DLD1 (cell line): Measurements from ENCODE around the gene LTBP4.
"Not testable (repeated sequence)": the region's sequence is repeated elsewhere in the genome, so short reads cannot be mapped to it uniquely, and the experiment has no call there.

Experiments
- in situ Hi-C: cut with HindIII; loops from 2 replicates; pipeline ENCODE4 v1.10.0; 2017; ENCODE audit warnings: low sequenced_read_pairs

LTBP4 gene

GRCh38 chr19:40611096-40611495, 9.9 kb downstream of the LTBP4 start:
- in situ Hi-C loops, result no loop called here

DNA sequence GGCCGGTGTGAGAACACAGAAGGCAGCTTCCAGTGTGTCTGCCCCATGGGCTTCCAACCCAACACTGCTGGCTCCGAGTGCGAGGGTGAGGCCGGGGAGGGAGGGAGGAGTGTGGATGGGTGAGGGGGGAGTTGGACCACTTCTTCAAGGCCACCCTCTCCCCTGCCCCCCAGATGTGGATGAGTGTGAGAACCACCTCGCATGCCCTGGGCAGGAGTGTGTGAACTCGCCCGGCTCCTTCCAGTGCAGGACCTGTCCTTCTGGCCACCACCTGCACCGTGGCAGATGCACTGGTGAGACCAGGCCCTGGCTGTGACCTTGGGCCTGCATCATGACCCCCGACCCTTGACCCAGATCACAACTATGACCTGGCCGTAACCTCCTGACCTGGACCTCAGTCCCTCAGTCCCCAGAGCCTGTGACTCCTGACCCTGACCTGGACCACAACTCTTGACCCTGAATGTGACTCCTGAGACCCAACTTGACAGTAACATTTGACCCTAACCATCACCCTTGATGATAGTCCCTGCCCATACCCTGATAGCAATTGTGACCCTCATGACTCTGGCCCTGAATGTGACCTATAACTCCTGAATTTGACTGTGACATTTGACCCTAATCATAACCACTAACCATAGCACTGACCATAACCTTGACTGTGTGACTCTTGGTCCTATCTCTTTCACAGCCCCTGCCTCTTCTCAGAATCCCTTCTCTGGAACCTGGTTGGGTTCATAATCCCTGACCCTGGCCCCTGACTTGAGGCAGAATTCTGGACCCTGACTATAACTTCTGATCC, 10.9 kb downstream of the LTBP4 start:
- in situ Hi-C loops, result no loop called here

- in situ Hi-C loops, result no loop called here
Measured at GRCh38 chr19:40612831-40613689, 11.9 kb downstream of the LTBP4 start.

GRCh38 chr19:40613690-40614621, 12.8 kb downstream of the LTBP4 start:
- in situ Hi-C loops, result no loop called here

- in situ Hi-C loops, result no loop called here
Measured at GRCh38 chr19:40614622-40615411, 13.6 kb downstream of the LTBP4 start.

GRCh38 chr19:40616178-40616577, 15.0 kb downstream of the LTBP4 start:
- in situ Hi-C loops, result no loop called here

GRCh38 chr19:40616941-40617340, 15.8 kb downstream of the LTBP4 start:
- in situ Hi-C loops, result no loop called here

GRCh38 chr19:40617961-40618360, 16.8 kb downstream of the LTBP4 start:
- in situ Hi-C loops, result no loop called here

- in situ Hi-C loops, result no loop called here
Measured at GRCh38 chr19:40619333-40620160, 18.4 kb downstream of the LTBP4 start.

DNA sequence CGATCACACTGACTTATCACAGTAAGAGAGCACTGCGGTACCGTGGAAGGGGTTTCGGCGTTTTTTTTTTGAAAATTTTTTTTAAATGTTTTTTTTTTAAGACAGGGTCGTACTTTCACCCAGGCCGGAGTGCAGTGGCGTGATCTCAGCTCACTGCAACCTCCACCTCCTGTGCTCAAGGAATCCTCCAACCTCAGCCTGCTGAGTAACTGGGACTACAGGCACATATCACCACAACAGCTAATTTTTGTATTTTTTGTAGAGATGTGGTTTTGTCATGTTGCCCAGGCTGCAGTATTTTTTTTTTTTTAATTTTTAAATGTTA, 19.0 kb downstream of the LTBP4 start:
- in situ Hi-C loops, result no loop called here

GRCh38 chr19:40621283-40621682, 20.1 kb downstream of the LTBP4 start:
- in situ Hi-C loops, result no loop called here

DNA sequence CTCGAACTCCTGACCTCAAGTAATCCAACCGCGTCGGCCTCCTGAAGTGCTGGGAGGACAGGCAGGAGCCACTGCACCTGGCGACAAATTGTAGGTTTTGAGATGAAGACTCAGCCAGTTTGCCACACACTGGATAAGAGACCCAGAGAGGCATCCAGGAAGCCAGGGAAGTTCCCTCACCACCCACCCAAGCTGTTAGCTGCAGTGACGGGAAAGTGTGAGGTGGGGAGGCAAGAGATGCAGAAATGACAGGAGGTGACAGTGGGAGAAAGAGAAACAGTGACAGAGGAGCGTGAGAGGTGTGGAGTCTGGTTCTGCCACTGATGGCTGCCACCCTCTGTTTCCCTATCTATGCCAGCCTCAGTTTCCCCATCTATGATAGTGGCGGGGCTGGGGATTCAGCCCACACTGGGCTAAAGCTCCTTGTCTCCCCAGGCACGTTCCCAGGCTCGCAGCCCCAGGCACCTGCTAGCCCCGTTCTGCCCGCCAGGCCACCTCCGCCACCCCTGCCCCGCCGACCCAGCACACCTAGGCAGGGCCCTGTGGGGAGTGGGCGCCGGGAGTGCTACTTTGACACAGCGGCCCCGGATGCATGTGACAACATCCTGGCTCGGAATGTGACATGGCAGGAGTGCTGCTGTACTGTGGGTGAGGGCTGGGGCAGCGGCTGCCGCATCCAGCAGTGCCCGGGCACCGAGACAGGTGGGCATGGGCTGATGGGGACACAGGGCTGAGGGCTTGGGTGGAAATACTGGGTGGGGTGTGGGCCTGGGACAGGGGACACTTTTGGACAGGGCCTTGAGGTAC, 21.0 kb downstream of the LTBP4 start:
- in situ Hi-C loops, result no loop called here

- in situ Hi-C loops, result no loop called here
Measured at GRCh38 chr19:40622773-40623075, 21.6 kb downstream of the LTBP4 start.

GRCh38 chr19:40623403-40624251, 22.5 kb downstream of the LTBP4 start:
- in situ Hi-C loops, result no loop called here

DNA sequence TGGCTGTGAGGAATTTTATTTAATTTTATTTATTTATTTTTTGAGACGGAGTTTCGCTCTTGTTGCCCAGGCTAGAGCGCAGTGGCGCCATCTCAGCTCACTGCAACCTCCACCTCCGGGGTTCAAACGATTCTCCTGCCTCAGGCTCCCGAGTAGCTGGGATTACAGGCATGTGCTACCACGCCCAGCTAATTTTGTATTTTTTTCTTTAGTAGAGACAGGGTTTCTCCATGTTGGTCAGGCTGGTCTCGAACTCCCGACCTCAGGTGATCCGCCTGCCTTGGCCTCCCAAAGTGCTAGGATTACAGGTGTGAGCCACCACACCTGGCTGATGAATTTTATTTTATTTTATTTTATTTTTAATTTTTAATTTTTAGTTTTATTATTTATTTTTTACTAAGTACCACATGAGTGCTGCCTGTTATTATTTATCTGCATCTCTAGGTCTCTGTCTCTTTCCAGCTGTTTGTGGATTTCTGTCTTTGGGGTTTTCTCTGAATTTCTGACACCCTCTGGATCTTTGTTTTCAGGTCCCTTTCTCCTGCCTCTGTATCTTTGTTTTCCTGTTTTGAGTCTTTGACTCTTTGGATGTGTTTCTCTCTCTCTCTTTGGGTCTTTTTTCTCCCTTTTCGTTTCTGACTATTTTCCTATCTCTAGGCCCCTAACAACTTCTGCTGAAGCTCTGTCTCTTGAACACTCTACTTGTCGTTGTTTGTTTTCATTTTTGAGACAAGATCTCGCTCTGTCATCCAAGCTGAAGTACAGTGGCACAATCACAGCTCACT, 23.4 kb downstream of the LTBP4 start:
- in situ Hi-C loops, result not testable (repeated sequence)

- in situ Hi-C loops, result no loop called here
Measured at GRCh38 chr19:40625406-40626120, 24.4 kb downstream of the LTBP4 start.

- in situ Hi-C loops, result no loop called here
Measured at GRCh38 chr19:40626918-40627317, 25.7 kb downstream of the LTBP4 start.
